Measurements from ENCODE around the gene OTX2.

Gene OTX2

DNA sequence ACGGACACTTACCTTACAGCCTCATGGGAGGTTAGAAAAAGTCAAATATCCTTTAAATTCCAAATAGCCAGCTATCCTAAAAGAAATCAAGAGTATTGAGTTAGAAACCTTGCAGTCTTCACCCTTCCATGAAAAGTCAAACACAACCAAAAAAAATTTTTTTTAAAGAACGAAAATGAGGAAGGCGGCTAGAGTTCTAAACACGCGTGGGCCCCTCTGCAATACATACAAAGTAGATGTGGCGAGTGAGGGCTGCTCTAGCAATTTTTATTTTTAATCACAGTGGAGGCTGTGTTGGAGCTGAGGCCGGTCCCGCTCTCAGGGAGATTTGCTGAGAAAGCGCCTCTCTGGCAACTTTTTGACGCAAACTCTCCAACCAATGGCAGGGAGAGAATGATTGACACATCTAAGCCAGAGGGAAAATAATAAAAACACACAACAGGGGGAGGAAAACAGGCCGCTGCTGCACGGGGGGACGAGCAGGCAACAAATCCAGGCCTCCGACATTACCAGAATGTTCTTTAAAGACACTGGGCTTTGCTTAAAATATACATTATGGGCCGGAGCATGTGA is at the start of gene OTX2:
Gene OTX2 (minus strand): TSS at position 333 of the 573 bp plus-strand sequence. CDS start 5,023 bp downstream, outside the sequence.
- DNase-seq (ENCODE audit: low read depth in 2 of 2), result no peak

DNA sequence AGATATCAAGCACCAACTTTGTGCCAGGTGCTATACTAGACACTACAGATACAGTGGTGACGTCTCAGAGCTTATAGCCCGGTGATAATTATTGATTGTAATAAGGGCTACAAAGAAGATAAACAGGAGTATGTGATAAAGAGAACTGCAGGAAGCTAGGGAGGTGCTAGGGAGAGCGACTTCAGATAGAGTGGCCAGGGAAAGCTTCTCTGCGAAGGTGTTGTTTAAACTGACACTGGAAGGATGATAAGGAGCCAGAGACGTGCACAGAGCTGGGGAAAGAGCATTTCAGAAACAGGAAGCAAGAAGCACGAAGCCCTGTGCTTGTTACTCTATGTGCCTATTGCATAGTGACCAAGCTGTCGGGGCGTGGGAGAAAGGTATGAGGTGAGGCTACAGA is 48.1 kb upstream of the OTX2 start:
- DNase-seq (ENCODE audit: low read depth in 2 of 2), result no peak

DNA sequence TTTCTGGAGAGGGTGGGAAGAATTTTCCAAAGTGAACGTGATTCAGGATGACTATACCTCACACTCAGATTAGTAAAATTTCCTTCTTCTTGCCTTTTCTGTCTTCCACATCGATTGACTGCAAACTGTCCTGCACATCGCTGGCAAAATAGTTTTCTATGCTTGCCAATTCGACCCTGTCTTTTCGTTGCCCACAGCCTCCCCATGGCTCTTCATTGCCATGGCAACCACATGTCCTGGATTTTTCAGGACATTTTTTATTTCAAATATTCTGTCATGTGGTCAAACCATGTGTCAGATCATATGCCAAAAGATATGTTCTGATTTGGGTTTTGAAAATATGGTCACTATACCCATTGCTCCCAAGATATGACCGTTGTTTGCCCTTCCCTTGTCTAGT is 46.9 kb upstream of the OTX2 start:
- no peak for DNase-seq (ENCODE audit: low read depth in 2 of 2)

DNA sequence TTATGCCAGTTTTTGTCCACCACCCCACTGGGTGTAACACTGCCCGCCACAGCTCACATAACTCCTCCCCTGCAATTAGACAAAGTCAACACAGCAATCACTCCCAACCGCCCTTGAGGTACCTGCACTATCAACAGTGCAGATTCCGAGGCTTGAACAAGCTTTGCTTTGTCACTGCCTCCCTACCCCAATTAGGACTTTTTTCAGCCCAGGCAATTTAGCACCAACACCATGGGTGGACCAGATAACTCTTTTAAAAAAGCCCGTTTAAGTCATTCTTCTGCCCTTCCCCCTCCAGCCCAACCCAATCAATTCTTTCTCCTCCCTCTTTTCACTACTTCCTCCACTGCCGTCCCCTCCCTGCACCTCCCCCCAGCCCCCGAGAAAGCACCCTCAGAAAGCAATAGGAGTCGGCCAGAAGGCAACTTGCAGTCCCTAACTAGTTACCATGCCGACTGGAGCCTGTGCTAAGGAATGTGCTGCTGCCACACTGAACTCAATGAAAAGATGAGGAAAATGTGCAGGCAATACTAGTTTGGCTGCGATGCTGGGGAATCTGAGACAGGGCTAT is 45.7 kb upstream of the OTX2 start:
- no peak for DNase-seq (ENCODE audit: low read depth in 2 of 2)

DNA sequence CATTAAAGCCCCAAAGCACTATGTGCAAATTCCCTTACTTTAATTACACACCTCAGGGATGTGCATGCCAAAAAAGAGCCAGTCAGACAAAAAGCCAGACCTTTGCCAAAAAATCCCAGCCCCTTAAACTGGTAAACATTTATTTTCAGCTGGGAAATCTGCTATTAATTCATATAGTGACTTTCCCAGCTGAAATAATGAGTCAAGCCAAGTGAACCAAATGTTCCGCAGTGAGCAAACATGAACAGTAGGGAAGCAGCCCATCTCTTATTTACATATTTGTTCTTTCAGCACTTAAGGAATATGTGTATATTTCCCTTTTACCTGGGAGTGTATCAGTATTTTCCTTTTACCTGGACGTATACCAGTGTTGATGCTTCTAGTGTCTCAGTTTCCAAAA is 44.0 kb upstream of the OTX2 start:
- DNase-seq (ENCODE audit: low read depth in 2 of 2), result no peak

DNA sequence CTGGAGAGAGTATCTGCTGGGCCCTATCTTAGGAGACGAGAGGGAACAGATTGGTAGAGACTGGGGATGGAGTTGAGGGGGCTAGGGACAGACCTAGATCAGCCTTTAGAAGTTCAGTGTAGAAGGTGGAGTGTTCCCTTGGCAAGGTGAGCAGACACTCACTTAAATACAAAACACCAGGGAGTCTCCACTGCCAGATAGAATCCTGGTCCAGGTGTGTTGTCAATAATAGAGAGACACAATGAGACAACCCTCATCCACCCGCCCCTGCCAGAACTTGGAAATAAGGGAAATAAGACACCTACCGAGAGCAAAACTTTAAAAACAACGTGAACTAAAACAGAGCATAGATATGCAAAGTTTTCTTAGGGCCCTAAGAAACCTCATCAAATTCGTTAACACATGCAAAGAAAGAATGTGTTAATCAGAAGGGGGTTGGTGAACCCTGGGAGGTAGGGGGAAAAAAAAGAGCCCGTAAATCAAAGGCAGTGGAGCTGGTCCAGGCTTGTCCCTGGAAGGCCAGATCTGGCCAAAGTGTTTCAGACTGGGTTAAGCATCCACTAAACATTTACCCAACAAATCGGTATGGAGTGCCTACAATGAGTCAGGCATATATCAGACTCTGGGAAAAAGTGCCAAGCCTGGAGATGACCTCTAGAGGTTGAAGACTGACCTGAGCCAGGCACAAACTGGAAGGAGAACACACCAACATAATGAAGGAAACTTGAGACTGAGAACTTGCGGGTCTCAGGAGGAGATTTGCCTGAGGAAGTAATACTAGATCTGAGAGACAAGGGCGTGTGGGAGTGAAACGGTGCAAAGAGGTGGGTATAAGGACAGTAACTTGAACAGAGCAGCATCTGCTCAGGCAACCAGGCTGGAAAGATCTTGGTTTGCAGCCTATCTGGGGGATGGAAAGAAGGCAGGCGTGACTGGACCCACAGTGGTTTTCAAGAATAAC is 37.0 kb upstream of the OTX2 start:
- no peak for DNase-seq (ENCODE audit: low read depth in 2 of 2)

DNA sequence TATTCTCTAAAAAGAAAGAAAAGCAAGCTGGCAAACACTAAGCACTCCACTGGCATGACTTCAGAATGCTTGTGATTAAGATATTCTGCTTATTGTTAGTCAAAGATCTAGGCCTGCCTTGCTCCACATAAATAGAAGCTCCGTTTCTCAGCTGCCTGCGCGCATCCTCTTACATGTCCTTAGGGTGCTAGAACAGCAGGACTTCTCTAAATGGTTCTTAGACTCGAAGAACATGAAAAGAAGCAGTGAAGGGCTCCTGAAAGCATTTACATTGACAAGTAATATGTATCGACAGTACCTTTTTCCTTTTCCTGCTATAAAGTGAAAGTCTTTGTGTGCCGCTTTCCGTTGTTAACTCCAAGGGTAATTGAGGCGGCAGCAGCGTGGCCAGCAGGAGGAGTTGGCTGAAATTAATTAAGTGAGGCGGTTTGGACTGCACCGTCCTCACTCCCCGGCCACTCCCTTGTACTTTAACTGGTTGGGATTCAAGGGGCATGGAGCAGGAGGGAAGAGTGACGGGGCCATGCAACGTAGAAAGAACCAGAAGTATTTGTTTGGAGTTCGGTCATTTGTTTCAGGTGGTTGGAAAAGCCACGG is 34.2 kb upstream of the OTX2 start:
- DNase-seq (ENCODE audit: low read depth in 2 of 2), result no peak

DNA sequence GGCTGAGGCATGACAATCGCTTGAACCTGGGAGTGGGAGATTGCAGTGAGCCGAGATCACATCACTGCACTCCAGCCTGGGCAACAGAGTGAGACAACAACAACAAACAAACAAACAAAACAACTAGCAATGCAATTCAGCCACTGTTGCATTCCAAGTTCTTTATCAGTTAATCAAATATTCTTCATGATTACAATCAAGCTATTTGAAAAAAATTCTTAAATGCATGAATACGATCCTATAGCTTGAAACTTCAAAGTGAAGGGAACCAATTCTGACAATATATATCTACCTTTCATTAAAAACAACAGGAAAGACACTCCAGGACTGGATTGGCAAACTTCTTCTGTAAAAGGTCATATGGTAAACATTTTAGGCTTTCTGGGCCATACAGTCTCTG is 31.3 kb upstream of the OTX2 start:
- no peak for DNase-seq (ENCODE audit: low read depth in 2 of 2)

DNA sequence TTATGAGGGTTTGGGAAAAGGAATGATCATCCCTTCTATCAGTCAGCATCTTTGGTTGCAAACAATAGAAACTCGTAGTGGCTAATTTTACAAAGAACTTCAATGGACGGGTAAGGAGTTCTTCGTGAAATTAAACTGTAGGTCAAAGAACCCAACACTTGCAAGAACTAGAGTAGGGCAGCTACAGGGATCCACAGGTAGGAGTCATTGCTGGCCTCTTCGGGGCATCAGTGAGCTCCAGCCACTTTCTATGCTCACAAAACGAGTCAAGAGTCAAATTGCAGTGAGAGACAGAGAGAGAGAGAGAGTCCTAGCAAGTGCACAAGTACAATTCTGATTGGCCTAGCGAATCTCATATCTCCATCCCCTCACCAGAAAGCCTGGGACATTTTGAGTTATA is 29.9 kb upstream of the OTX2 start:
- no peak for DNase-seq (ENCODE audit: low read depth in 2 of 2)

DNA sequence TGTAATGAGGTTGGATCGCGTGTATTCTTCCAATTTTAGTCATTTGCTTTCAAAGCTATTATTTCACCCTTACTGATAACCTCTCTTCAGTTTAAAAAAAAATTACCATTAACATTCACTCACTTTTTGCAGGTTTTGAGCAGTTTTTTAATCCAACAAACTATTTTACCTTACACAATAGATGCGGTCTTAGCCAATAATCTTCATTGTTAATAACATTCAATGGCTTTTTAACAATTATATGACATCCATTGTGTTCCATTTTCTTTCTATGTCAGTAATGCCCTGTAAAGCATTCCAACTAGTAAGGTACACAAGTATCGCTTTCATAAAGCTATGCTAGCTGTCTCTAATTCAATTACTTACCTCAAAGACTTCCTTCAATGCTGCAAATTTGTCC is 18.9 kb upstream of the OTX2 start:
- no peak for DNase-seq (ENCODE audit: low read depth in 2 of 2)

DNA sequence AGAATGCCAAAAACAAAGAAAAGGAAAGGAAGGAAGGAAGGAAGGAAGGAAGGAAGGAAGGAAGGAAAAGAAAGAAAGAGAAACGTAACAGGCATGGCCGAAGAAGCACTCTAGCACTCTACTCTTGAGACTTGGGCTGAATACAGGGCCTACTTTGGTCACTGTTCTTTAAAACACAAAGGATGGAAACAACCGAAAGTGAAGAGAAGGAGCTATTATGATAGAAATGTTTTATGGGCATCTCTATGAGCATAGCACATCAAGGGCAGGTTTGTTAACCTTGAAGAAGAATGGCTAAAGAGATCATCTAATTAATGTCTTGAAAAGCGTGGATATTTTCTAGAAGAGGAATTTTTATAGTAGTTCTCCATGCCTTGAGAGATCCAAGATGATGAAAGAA is 15.9 kb upstream of the OTX2 start:
- no peak for DNase-seq (ENCODE audit: low read depth in 2 of 2)

DNA sequence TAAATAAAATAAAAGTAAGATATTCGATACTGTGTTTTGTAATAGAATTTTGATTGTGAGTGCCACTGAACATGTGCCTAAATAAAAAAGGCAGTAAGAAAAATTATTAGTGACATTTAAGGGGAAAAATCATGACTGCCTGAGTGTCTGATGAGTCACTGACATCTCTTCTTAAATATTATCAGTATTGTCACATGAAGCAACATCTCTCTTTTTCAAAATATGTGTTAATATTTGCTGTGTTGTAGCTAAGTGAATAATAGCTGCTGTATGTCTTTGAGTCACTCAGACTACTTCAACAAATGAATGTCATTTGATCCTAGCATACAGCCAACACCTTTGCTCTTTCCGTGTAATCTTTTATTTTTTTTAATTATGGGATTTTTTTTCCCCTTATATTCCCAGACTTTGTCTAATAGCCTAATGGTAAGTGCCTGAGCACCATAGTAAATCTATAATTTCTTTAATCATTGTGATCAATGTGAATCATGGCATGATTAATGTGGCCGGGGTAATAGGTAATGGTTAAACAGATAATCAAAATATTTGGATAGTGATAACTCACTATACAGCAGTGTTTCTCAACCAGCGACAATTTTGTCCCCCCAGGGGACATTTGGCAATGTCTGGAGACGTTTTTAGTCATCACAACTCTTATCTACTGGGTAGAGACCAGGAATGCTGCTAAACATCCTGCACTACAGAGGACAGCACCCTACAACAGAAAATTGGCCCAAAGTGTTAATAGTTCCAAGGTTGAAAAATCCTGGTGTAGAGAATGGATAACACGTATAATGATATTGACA is 11.7 kb upstream of the OTX2 start:
- no peak for DNase-seq (ENCODE audit: low read depth in 2 of 2)

DNA sequence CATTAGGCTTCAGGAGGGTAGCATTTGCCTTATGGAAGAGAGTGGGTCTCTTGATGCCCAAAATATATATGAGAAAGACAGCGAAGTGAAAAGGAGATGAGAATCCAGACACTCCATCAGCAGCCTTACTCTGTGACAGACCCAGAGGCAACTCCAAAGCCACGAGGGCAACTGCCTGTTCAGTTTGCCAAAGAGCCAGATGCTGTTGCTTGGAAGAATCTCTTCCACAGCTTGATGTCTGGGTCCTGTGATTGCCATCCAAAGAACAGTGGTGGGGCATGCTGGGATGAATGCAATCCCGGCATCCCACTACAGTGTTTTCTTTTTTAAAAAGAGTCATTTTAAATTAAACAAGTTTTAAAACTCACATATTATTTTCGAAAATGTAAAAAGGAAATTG is 10.9 kb upstream of the OTX2 start:
- DNase-seq (ENCODE audit: low read depth in 2 of 2), result no peak

DNA sequence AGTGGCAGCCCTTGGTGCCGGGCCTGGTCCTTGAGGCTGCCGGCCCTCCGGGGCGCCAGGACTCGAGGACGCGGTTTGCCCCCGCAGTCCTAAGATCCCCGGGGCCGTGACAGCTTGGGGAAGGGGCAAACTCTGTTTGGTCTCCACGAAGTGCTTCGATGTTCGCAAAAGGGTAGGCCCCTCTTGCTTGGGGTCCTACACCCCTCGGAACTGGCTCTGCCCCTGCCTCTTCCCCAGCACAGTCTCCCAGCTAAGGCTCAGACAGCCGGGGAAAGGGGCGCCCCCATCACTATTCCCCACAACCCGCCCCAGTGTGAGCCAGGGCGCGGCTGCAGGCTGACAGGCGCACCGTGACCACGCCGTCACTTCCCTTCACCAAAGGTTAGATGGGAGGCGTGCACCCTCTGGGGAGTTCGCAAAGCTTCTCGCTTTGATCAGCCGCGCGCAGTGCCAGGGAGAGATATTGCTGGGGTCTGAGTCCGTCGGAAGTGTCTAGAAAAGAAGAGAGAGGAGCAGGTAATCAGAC is 7.2 kb upstream of the OTX2 start:
- DNase-seq (ENCODE audit: low read depth in 2 of 2), result no peak

DNA sequence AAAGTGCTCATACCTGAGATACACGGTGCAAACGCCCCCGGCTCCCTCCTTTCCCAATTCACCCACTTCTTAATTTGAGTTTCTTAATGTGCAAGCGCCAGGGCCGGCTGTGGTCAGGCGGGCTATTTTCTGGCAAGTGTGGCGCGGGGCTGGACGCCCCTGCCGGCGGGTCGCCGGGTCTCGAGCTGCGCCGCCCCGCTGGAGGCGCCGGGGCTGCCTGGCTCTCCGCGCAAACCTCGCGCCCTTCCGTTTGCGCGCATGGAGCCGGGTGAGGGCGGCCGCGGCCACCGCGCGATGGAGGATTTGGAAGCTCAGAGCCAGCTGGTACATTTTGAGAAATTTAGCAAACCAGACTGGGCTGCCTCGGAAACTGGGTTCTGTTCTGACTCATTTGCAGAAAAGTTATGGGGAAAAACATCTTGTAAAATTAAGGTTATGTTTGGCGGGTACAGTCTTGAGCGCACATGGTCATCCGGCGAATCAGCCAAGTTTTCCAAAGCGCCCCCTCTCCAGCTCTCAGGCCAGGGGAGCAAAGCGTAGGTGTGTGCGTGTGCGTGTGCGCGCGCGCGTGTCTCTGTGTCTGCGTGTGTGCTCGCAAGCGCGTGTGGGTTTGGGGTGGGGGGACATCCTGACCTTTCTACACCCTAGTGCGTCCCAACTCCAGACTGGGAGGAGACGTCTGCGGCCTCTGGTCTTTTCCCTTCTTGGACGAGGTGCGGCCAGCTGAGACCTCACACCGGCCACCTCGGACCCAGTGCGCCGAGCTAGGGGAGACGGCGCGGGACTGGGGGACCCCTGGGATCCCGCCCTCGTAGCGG is 6.5 kb upstream of the OTX2 start:
- no peak for DNase-seq (ENCODE audit: low read depth in 2 of 2)

DNA sequence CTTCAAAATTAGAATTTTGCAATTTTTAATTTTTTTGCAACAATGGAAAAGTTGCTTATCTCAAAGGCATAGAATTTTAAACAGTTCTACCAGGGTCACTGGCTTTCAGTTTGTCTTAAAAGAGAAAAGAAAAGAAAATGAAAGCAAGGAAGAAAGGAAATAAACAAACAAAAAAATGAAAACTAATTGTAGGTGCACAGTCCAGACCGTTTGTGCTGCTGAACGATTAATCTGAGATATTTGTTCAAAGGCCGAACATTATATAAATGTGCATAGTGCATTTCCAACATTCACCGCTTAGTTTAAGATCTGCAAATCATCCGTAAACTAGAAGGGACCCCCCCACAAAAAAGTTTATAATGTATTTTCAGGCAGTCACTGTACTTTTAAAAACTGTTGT is 5.5 kb upstream of the OTX2 start:
- no peak for DNase-seq (ENCODE audit: low read depth in 2 of 2)

DNA sequence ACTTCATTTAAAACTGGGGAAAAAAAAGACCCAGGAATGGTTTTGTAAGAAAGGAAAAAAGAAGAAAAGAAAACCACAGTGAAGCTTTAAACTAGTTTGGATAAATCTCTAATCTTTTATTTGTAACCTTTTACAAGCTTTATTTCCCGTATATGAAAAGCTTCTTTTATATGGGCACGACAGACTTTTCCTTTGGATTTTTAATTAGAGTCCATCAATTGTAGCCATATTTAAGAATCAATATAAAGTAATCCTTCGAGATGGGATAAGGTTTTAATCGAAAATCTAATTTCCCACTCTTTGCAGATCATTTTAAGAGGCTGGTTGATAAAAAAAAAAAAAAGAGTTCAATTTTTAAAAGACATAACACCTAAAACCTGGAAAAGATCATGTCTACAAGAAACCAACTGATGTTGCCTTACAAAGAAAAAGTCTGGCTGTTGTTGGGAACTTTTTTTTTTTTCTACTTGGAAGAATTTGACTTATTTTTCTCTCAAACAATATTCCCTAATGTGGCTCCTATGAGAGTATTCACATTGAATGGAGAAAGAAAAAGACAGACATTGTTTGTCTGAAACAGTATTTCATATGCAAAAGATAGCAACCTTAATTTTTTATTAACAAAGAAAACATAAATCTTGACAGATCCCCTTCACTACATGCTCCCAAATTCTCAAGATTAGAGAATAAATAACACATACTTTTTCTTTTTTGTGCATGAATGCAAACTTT is 4.9 kb upstream of the OTX2 start:
- DNase-seq (ENCODE audit: low read depth in 2 of 2), result no peak

DNA sequence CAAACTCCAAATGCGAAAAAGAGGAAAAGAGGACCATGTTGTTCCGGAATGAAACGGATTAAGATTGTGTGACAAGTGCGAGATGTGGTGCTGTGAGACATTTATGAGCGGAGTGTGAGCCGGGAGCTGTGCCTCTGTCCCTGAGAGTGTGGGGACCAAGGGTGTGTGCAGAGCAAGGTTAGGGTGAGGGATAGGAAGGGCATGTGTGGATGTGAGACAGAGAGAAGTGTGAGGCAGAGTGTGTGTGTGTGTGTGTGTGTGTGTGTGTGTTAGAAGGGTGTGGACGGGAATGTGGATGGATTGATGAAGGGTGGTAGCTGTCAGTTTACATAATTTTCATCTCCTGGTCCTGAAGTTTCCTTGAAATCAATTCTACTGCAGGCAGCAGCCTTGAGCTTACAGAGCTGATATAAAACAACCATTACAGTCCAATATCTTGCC is 4.3 kb upstream of the OTX2 start:
- no peak for DNase-seq (ENCODE audit: low read depth in 2 of 2)

DNA sequence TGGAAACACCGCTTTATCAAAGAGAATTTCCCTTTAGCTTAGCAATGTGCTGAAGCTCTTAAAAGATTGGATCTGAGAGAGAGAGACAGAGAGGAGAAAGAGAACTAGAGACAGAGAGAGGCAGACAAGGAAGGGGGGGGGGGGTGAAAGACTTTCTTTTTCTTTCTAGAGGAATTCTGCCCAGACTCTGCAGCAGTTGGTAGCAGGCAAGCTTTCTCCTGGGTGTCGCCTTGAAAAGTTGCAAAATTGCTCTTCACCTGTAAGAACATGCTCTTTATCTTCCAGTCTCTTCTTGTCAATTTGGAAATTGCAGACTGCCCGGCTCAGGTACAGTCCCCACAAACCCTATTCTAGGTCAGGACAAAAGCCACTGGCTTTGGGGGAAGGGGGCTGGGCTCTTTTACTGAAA is 2.9 kb upstream of the OTX2 start:
- no peak for DNase-seq (ENCODE audit: low read depth in 2 of 2)
